ENCODE measurements around the gene CAST.

DNA sequence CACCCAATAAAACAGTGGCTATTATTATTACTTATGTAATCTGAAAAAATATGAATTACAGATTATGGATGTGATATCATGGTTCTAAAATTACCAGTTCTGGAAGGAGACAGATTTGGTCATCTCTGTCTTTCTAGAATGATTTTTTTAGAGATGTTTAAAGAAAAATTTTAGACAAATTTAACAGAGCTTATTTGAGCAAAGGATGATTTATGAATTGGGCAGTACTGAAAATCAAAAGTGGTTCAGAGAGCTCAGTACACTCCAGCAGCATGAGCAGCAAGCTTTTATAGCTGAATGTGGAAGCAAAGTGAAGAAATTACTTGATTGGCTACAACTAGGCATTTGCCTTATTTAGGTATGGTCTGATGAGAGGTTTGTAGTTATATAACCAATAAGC is 11.0 kb downstream of the CAST start:
- no peak for TF ChIP-seq CTCF (IDR thresholded peaks at IDR 0.05 in 4 of 5, conservative IDR thresholded peaks at IDR 0.05 in 1 of 5)
- TF ChIP-seq POLR2A (IDR thresholded peaks at IDR 0.05) = no peak

Measured in gastrocnemius medialis (tissue), 4 donors.